T-helper 2 cell (primary cell): ENCODE measurements around the gene RPS3A.
"Not testable (repeated sequence)": the region's sequence is repeated elsewhere in the genome, so short reads cannot be mapped to it uniquely, and the experiment has no call there.

Source experiments
- DNase-seq, 5 experiments: peaks; one replicate each; pipeline versions ENCODE4 v3.0.0 to v3.0.0-alpha.2; 2012 to 2022

The RPS3A gene

GRCh38 chr4:151117371-151117962 lies 18.0 kb downstream of the RPS3A start:
- DNase-seq, result peak in 2 of 5 experiments; percentile 15 to 66

GRCh38 chr4:151129796-151130195 lies 30.4 kb downstream of the RPS3A start:
- DNase-seq, result no peak

- no peak for DNase-seq
Observed at GRCh38 chr4:151133311-151133710, 33.9 kb downstream of the RPS3A start.

- DNase-seq, result not testable (repeated sequence)
Observed at GRCh38 chr4:151136048-151136447, 36.6 kb downstream of the RPS3A start.

GRCh38 chr4:151139814-151140213 lies 40.4 kb downstream of the RPS3A start:
- DNase-seq, result no peak

GRCh38 chr4:151142758-151143157 lies 43.3 kb downstream of the RPS3A start:
- DNase-seq, result no peak

- no peak for DNase-seq
Observed at GRCh38 chr4:151143162-151143561, 43.7 kb downstream of the RPS3A start.

- DNase-seq, result no peak
Observed at GRCh38 chr4:151143811-151144210, 44.4 kb downstream of the RPS3A start.

- no peak for DNase-seq
Observed at GRCh38 chr4:151144329-151145072, 45.1 kb downstream of the RPS3A start.

GRCh38 chr4:151147000-151147399 lies 47.6 kb downstream of the RPS3A start:
- DNase-seq, result no peak

- no peak for DNase-seq
Observed at GRCh38 chr4:151148261-151148660, 48.8 kb downstream of the RPS3A start.

- DNase-seq, result no peak
Observed at GRCh38 chr4:151150821-151151580, 51.6 kb downstream of the RPS3A start.

- no peak for DNase-seq
Observed at GRCh38 chr4:151152028-151152427, 52.6 kb downstream of the RPS3A start.

- no peak for DNase-seq
Observed at GRCh38 chr4:151153585-151153984, 54.2 kb downstream of the RPS3A start.
